DMS79 (cell line): Measurements from ENCODE around the gene OTOGL.
"Not testable (repeated sequence)": the region's sequence is repeated elsewhere in the genome, so short reads cannot be mapped to it uniquely, and the experiment has no call there.

Experiments used
- DNase-seq: peaks from one replicate; lab custom pipeline; 2025; lab: John Stamatoyannopoulos, UW

Gene OTOGL

DNA sequence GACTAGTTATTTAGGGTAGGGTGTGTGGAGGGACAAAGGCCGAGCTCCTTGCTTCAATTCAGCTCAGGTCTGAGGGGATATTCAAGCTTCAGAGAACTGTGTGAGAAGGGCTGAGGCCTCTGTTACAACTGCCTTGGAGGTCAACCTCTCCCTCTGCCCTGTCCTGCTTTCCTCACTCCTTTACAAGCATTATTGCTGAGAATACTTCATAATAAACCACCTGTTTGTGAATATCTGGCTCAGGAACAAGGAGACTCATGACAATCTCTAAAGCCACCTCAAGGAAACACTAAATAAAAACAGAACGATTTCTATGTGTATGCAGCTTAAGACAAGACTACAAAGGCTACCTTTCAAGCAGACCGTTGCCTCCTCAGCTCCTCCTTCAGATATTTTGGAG is 21.7 kb downstream of the OTOGL start:
- no peak for DNase-seq

DNA sequence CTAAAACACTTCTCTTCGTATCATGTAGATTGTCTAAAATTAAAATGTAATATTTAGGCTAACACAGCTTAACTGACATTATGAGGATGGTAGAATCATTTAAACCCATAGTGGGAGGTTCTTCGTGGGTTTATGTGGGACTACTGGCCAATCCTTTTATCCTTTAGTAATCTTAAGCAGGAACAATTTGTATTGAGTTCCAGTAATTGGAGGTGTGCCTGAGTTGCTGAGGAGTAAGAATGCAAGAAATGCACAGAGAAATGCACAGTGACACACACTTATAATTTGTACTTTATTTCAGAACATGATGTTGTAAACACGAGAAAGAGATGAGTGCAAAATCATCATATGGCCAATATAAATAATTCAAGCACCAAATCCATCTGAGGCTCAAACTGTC is 22.3 kb downstream of the OTOGL start:
- DNase-seq, result no peak

DNA sequence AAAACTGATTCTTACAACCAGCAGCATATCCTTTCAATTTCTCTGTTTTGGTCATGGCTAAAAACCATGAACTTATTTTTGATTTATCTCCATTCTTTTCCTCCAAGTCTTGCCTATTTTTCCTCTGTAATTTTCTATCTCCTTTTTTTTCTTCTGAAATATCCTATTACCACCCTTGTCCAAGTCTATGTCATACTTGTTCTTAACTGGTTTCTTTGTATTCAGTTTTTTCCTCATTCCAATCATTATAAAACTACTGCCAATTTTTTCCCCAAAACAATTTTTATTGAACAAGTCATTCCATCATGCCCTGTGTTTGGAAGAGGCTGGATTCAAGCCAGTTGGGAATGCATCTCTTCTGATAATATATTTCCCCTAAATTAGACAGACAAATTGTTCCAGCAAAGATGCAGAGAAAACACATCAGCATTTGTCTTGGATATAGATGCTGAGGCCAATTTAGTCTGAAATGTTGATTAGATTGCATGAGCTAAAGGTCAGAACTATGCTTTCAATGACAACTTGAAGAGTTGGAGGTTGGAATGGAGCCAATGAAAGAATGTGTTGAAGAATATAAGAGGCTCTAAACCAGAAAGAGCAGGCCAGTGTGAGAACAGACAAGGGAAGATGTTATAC is 30.7 kb downstream of the OTOGL start:
- no peak for DNase-seq

DNA sequence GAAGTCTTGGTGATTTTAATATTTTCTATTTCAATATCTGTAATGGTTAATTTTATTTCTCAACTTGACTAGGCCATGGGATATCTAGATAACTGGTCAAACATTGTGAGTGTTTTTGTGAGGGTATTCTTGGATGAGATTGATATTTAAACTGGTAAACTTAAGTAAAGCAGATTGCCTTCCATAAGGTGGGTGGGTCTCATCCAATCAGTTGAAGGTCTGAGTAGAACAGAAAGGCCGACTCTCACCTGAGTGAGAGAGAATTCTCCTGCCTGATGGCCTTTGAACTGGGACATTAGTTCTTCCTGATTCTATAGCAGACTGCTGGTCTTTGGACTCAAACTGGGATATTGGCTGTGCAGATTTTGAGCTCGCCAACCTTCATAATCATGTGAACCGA is 36.3 kb downstream of the OTOGL start:
- no peak for DNase-seq

DNA sequence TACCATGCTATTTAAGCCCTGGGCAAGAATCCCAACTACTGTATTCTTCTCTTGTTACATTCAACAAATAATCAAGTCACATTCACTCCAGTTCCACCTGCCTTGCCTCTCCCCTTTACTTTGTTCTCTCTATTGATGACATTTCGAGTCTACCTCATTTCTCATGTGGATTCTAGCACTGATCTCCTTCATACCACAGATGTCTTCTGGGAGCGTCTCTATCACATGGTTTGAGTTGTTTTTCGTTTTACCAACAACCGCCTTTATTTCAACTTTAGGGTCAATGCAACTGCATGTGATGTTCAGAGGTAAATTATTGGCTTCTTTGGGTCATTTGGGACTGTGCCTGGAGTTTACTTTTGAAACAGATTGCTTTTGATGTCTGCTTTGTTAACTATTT is 40.7 kb downstream of the OTOGL start:
- DNase-seq, result no peak

DNA sequence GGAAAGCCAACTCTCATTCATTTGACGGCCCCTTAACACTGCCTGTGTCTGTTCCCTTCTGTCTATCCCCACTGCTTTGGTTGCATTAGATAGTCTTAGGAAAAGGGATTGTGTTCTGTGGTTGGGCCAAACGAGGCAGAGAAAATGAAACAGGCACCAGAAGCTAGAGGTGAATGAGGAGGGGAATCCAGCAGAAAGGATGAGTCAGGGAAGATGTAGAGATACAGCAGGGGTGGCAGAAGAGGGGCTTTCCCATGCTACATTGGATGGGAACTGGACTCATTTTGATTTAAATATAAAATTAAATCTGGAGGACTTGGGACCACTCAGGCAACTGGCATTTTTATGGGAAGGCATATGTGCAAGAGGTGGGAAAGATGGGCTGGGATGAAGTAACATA is 43.3 kb downstream of the OTOGL start:
- DNase-seq, result no peak

DNA sequence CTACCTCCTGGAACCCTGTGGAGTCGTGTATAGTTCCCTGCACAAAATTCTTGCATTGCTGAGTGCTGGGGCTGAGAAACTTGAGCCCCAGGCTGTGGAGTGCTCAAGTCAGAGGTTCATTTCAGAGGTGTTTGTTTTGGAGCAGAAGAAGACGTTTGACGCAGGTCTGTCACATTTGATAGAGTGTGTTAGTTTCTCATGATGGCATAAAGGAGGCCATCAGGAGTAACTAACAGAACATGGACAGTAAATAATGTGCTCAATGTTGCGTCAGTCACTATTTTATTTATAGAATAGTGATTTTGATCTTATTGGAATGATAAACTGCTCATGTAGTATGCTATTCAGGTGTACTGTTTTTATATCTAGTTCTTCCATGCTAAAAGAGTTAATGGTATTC is 44.2 kb downstream of the OTOGL start:
- DNase-seq, result no peak

DNA sequence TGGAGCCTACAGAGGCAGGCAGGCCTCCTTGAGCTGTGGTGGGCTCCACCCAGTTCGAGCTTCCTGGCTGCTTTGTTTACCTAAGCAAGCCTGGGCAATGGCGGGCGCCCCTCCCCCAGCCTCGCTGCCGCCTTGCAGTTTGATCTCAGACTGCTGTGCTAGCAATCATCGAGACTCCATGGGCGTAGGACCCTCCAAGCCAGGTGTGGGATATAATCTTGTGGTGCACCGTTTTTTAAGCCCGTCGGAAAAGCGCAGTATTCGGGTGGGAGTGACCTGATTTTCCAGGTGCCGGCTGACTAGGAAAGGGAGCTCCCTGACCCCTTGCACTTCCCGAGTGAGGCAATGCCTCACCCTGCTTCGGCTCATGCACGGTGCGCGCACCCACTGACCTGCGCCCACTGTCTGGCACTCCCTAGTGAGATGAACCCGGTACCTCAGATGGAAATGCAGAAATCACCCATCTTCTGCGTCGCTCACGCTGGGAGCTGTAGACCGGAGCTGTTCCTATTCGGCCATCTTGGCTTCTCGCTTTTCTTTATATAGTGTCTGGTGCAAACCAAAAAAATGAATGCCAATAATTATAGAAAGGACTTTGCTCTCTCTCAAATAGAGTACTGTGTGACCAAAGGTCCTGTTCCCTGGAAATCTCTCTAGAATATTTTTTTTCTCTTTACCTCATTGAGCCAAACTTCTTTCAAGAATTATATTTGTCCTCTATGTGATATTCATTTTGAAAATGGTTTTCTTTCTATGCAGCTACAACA is 50.4 kb downstream of the OTOGL start:
- not testable (repeated sequence) for DNase-seq

DNA sequence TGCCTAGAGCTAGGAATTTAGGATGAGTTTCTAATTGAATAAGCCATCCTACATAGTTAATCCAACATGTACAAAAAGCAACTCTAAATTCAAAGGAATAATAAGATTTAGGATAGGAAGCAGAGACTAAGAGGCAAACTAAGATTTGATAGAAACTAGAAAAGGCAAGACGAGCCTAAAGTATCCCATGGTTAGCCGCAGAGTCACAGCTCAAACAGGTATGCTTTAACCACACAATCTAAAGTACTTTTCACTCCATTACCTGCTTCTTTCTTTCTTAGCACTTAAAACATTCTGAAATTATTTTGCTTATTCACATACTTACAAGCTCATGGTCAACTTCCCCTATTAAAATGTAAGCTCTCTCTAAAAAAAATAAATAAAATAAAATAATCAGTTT is 51.8 kb downstream of the OTOGL start:
- DNase-seq, result peak; percentile 11

DNA sequence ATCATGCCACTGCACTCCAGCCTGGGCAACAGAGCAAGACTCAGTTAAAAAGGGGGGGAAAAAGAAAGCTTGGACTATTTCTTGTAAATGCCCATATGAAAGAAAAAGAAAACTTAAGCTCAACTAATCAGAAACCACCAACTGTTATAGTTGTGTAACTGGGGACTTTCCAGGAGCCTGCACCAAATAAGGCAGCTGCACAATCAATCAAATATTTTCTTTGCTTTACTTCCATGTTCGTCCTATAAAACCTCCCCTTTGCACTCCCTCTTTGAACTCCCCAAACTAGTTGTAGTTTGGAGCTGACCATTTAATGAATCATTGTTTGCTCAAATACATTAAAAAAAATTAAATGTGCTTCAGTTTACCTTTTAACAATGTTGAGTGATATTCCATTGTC is 54.9 kb downstream of the OTOGL start:
- DNase-seq, result no peak

DNA sequence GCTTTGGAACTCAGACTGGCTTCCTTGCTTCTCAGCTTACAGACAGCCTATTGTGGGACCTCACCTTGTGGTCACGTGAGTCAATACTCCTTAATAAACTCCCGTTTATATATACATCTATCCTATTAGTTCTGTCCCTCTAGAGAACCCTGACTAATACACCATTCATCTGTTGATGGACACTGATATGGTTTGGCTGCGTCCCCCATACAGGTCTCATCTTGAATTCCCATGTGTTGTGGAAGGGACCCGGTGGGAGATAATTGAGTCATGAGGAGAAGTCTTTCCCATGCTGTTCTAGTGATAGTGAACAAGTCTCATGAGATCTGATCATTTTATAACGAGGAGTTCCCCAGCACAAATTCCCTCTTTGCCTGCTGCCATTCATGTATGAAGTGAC is 57.0 kb downstream of the OTOGL start:
- no peak for DNase-seq

DNA sequence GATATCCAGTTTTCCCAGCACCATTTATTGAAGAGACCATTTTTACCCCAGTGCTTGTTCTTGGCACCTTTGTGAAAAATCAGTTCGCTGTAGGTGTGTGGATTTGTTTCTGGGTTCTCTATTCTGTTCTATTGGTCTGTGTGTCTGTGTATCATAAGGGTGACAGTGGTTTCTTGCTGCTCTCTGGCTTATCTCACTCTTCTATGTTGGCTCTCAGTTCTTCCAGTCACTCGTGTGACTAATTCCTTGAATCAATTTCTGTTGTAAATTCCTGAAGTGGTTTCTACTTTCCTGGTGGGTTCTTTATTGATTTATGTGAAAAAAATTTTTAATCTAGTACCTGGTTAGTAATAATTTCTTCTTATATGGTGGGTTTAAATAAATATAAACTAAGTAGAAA is 58.3 kb downstream of the OTOGL start:
- no peak for DNase-seq

DNA sequence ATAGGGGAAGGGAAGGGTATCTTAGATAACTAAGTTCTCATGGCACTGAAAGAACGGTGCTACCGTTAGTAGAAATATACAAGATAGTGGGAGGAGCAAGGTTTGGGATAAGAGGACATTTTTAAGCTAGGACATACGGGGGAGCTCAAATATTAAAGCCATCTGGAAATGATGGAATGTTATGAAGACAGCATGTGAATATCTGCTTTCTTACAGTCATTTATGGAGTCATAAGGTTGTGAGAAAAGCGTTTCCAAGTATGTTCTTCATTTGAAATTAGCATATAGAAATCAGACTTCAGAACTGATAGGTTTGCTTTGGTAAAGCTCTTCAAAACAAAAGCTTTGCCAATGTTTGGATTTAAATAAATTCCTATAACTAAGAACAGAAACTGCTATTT is 62.3 kb downstream of the OTOGL start:
- DNase-seq, result no peak

DNA sequence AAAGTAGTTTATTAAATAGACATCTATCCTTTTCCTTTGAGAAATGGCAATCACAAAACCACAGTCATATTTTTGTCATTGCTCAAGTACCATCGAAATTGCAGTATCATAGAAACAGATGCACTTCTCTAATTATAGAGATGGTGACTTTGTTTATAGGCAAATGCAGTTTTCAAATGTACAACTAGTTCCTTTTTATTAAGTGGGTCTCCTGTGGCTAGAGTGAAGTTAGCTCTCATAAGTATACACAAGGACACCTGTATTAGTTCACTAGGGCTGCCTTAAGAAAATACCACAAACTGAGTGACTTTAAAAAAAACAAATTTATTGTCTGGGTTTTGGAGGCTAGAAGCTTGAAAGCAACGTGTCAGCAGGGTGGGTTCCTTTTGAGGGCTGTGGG is 62.8 kb downstream of the OTOGL start:
- DNase-seq, result peak; percentile 41

DNA sequence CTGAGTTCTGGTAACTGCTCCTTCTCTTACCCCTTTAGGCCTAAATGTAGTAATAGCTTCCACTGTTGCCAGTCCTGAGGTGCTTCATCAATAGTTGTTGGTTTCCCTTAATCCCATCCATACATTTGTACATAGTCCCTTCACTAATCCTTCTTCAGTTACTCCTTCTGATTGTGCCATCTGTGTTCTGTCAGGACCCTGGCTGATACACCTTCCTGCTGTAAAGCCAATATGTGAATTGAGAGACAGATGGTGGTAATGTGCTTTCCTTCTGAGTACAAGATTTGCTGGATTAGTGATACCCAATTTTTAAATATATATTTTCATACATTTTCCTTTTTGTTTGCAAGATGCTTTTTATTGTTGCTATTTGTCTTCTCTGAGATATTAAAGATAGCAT is 66.4 kb downstream of the OTOGL start:
- DNase-seq, result no peak

DNA sequence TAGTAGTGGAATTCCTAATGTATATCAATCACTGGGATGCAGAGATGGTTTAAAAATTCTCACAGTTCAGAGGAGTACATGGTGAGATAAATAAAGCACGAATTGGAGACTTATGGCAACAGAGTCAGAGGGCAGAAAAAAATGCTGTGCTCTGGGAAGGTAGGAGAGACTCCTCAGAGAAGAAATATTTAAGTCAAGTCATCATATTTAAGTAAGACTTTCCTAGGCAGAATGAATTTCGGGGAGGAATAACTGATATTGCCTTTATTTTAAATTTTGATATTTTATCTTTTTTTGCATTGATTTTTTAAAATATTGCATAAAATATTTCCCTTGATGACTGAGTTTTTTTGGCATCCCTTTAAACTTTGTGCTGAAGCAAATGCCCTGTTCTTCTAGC is 67.4 kb downstream of the OTOGL start:
- DNase-seq, result no peak

DNA sequence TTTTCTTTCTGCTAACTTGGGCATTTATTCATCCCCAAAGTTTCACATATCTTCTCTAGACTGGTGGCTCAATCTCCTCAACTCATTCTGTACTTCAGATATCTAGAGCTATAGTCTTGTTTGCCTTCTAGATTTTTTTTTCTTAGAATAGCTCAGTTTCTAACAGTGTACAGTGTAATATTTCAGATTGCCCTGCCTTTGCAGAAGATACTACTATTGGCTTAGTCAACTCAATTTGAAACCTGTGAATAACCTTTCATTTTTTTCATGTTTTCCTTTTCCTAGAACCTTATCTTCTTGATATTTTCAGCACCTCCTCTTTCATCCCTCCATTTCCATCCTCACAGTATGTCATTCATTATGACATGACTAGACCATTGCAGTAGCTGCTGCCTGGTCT is 69.6 kb downstream of the OTOGL start:
- DNase-seq, result no peak

DNA sequence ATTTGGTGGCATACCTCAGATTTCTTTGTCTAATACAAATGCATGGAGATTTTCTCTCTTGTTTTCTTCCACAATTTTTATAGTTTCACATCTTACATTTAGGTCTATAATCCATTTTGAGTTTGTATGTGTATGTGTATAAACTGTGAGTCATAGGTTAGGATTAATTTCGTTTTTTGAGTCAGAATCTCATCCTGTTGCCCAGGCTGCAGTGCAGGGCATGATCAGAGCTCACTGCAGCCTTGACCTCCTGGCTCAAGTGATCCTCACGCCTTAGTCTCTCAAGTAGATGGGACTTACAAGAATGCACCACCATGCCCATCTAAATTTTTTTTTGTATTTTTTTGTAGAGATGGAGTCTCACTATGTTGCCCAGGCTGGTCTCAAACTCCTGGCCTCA is 71.6 kb downstream of the OTOGL start:
- DNase-seq, result no peak

DNA sequence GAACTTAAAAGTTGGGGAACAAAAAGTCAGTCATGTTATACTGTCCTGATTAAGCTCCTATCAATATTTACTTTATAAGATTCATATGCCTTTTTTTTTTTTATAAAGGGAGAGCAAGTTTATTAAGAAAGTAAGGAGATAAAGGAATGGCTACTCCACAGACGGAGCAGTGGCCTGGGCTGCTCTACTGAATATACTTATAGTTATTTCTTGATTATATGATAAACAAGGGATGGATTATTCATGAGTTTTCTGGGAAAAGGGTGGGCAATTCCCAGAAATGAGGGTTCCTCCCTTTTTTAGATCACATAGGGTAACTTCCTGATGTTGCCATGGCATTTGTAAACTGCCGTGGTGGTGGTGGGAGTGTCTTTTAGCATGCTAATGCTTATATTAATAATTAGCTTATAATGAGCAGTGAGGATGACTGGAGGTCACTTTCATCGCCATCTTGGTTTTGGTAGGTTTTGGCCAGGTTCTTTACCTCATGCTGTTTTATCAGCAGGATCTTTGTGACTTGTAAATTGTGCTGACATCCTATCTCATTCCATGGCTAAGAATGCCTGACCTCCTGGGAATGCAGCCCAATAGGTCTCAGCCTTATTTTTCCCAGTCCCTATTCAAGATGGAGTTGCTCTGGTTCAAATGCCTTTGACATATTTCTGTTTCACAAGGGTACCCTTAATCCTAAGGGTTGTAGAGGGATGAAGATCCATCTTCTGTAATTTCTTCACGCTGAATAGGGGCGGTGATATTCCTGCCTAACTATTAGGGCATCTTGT is 73.9 kb downstream of the OTOGL start:
- DNase-seq, result no peak

DNA sequence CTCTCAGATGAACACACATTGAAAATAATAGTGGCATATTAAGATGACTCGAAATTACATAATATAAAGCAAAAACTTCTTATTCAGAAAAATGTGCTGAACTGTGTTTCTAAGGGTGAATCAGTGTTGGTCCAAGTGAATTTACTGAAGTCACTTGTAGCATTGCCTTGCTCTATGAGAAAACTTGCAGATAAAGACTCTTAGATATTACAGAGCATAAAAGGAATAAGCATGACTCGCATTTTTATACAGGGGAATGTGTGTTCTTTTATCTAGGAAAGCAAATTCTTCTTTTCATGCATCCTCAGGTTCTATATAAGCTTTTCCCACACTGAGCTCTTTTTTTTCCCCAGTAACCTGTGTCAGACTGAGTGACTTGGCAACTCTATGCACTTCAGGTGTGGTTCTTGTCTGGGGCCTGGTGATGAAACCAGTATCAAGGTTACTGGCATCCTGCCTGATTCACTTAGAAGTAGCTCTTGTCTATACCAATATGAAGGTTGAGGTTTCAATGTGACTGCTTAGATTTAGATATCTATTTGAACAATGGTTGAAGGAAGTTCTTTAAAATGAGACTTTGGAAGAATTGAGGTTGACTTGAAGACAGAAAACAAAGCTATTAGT is 76.1 kb downstream of the OTOGL start:
- DNase-seq, result peak; percentile 23

DNA sequence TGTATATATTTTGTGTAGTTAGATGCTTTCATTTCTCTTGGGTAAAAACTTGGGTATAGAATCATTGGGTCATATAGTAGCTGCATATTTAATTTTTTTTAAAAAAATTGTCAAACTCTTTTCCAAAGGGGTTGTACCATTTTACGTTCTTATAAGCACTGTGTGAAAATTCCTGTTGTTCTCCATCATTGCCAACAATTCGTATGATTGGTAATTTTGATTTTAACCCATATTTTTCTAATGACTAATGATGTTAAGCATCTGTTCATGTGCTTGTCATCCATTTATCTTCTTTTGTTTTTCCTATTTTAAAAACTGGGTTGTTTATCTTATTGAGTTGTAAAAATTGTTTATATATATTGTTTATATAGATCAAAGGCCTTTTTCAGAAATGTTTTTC is 77.4 kb downstream of the OTOGL start:
- no peak for DNase-seq

DNA sequence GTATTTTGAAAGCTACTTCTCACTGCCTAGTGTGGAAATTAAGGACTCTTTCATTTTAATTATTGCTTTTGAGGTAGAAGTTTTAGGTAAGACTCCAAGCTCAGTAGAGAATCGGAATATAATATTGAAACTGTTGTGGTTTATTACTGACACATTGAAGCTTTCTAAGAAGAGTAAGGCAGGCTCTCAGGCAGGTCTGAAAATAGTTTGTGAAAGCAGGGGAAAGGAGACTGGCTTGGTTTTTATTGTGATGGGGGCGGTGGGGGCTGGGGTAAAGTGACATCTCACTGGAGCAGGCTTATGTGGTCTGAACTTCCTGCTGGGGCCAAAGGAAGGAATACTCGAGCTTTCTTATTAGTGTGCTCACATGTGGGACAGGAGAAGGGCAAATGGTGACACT is 79.5 kb downstream of the OTOGL start:
- no peak for DNase-seq

DNA sequence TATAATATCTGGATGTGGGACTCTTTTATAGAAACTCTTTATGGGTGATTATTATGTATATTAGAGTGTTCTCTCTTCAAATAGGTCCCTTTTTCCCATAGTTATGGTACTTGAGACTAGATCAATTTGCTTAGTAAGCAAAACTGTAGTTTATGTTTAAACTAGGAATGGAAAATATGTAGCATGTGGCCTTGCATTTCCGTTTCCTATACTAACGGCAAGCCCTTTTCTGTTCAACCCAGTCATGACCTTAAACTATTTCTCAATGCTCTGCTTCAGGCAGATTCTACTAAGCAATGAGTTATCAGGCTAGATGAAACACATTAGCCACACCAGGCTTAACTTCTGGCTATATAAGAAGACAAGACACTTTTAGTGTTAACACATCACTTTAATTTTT is 84.6 kb downstream of the OTOGL start:
- no peak for DNase-seq
